GM18868 (cell line): ENCODE measurements around the gene KAZN.

ENCODE experiments used
- ATAC-seq: cut with Tn5 transposase; IDR thresholded peaks from one replicate; pipeline ENCODE4 v1.9.1; 2021; ENCODE audit warnings: mild to moderate bottlenecking, moderate library complexity; ENCODE audit not compliant: unreplicated experiment

Gene KAZN

DNA sequence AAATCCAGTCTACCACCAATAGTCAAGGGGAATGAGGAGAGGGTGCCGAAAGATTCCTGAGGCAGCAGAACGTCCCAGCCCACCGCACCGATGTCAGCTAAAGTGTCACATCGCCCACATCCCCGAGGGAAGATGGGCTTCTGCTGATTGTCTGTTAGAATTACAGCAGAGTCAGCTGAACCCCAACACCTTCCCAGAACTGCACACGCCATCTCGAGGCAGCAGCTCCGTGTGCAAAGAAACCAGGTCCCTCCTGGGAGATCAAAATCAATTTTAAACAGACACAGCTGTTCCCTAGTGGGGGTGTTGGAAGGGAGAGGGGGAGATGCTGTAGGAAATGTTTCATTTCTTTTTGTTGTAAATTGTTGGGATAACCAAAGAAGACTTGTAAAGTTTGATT lies 12.8 kb upstream of the KAZN start:
- ATAC-seq = no peak

DNA sequence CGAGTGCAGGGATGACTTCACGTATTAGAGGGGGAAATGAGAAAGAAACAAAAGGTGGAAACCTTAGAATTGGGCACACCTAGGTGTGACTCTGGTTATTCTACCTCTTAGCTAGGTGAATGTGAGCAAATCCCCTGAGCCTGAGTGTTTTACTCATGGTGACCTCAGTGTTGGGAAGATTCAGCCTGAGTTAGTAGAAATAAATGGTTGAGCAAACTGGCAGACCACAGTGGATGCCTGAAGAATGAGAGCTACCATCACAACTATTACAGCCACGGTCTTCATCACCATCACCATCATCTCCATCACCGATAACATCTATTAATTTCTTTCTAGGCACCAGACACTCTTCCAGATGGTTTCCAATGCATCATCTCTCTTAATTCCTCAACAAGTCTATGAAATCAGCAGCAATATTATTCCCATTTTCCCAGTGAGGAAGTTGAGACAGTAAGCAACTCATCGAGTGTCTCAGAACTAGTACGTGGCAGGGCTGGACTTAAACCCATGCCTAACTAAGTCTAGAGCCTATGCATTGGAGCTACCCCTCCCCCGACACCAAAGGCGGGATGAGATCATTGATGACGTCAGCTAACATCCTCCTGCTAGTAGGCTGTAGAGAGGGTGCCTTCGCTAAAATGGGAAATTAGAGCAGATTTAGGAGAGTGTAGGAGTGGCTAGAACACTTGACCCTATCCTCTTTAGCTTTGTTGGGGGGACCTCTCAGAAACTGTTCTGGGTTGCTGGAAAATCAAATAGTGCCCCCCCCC lies 7.9 kb upstream of the KAZN start:
- ATAC-seq = no peak

DNA sequence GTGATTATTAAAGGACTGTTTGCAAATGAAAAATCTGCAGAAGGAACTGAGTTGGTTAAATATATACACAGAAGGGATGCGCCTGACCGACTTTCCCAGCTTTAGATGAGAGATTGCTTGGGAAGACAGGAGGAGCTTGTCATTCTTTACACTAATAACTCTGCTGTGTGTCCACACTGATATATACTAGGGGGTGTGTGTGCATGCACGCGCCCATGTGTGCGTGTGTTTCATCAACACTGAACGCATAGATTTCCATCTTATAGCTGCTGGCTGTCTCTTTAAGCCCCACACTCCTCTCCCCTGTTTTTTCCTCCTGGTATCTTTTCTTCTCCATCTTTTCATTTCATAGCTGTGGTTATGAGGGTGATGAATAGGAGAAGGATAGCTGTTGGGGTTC lies 6.9 kb upstream of the KAZN start:
- ATAC-seq = no peak

DNA sequence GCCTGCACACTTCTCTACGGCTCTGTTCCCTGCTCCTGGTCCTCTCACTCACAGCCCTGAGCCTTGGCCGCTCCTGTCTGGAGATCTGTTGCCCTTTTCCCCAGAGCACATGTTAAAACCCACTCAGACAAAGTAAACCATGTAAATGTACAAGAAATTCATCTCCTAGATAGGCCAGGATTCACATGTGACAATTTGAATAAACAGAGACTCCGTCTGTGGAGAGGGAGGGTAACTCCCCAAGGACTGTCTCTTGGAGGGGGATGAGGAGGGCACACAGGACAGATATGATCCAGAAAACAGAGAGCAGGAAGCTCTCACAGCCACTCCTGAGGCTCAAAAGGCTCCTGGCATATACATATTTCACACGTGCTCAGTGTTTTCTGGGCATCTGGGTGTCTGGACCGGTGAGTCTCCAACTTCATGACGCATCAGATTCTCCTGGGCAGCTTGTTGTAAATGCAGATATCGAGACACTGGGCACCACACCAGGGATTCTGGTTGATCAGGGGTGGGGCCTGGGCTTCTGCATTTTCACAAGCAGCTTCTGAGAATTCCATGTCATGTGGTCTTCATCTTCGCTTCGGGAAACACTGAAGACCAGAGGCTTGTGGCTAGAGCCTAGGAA lies 6.4 kb upstream of the KAZN start:
- no peak for ATAC-seq

DNA sequence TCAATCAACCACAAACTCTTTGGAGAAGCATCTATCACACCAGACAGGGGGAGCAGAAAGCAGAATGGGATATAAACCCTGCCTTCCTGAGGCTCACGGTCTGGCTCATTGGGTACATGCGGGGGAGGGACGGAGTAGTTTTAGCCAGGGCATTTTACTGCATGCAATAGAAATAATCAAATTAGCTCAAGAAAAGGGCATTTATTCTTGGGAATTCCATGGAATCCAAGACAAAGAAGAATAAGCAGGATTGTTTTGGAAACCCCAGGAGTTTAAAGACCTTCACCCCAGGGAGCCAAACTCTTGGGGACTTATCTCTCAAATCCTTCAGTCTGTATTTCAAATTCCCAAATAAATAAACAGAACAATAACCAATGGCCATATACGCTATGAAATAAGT lies 5.2 kb upstream of the KAZN start:
- no peak for ATAC-seq

DNA sequence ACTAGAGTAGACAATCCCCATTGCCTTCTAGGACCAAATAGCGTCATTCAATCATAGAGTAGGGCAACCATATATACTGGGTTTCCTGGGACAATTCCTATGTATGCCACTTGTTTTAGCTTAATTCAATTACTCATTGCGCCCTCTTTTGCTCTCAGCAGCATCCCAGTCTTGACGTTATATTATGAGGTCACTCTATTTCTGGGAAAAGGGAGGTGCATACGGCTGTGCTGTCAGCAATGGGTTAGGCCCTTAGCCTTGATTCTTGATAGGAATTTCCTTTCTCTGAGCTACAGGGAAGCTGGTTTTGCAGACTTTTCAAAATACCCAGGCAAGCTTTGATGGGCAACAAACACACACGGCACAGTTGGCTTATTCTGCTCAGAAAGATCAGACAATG lies 4.4 kb upstream of the KAZN start:
- ATAC-seq = no peak

DNA sequence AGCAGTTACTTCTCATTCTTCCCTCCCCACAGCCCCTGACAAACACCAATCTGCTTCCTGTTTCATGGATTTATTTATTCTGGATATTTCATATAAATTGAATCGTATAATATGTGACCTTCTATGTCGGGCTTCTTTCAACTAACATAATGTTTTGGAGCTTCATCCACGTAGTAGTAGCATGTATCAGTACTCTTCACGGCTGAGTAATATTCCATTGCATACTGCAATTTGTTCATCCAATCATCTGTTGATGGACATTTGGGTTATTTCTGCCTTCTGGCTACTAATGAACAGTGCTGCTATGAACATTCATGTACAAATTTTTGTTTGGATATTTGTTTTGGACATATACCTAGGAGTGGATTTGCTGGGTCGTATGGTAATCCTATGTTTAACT lies 1.9 kb upstream of the KAZN start:
- no peak for ATAC-seq

DNA sequence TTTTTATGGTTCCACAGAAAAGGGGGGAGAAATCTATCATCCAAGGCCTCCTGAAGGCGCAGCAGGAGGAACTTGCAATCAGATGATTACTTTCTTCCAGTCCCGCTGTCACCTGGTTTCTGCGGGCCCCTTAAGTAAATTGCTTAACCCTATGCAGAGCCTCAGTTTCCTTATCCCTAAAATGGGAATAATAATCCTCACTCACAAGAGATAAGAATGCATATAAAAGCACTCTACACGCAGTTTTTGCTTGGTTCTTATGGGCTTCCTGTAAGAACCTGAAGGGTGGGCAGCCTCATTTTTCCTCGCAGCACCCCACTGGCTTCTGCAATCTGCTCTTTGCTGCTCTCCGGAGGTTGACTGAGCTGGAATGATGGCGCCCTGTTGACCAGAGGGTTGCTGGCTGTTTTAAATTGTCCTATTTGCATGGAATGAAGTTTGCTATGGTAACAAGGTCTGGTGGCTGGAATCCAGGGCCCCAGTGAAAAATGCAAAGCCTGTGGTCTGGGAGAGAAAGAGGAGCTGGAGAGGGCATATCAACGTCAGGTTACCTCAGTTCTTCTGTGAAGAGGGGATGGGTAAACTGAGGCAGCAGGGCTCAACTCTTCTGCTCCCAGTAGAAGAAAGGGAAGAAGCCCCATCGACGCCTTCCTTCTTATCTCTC lies 1.0 kb upstream of the KAZN start:
- ATAC-seq = no peak

DNA sequence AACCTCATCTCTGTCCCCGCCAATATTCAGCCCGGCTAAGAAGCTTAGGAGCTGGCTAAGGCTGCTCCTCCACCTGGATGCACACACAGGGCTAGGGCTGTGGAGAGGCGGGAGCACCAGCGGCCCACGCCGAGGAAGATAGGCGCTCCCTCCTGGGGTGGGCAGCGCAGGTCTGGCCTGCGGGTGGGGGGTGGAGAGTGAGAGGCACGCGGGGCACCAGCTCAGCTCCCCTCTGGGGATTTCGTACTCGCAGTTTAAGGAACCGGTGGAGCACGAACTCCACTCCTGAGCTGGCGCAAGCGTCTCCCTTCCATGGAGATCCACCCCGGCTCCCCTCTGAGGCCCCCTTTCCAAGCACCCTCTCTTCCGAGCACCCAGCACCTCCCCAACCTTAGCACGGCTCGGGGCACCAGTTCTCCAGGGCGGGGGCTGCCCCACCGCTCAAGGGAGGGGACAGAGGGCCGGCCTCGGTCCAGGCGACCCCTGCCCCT lies 433 bp upstream of the KAZN start:
- ATAC-seq = no peak

DNA sequence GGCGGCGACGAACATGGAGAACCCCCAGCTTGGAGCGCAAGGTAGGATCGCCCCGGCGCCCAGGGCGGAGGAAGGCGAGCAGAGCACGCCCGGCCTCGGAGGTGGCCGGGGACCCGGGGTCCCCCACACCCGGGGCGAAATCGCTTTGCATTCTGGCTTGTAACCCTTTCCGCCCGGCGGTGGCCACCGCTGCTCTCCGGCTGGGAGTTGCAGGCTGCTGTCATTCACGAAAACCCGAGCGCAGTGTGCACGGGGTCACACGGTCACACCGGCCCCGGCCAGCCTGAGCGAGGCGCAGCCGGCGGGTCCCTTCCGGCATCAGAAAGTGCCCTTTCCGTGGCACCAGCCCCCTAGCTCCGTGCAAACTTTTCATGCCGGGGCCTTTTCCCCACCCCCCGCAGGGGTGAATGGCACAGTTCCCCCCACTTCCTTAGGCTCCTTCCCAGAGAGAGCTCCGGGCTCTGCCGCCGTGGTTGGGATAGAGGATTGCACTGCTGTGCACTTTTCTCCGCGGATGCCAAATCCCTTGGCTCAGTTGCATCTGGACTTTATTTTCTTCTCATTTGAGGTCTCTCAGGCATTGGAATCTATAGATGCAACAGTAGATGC lies 802 bp downstream of the KAZN start:
- ATAC-seq = peak; percentile 28

DNA sequence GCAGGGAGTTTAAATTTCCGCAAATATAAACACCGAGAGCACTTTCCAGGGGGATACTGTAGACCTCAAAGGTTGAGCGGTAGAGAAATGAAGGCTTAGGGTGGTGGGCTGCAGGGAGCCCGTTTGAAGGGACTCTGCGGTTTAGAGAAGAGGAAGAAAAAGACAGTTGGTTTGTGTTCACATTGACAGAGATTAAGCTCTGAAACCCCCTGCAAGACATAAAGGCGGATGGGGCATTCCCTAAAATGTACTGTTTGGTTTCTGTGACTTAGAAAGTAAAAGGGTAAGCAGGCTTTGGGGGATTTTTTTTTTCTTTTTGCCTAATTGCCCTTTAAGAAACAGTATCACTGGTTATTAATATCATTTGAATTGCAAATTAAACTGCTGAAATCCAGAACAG lies 1.3 kb downstream of the KAZN start:
- ATAC-seq = peak; percentile 63

DNA sequence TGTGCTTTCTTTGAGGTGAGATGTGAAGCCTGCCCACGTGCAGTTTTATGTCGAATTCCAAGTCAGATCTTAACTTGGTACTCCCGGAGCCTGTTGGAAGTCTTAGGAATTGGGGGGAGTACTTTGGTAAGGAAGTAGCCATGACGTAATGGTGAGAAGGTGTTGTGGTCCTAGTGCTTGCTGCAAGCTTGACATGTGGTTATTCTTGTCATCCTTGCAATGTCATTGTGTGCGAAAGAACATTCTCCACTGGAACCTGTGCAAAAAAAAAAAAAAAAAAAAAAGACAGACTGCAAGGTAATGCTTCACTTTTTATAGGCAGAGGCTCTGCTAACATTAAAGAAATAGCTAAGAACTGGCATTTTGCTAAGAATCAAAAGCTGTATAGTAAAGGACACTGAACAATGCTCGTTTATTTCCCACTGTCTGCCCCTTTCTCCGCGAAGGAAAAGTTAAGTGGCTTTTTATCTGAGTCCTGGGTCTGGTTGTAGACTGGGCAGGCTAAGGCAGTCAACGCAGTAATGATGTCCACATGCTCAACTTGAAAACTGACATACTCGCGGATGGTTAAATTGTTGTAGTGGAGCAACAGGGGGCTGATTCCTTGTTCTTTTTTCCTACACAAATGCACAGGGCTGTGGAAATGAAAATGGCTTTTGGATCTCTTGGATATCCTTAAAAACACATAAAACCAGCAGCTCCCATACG lies 2.1 kb downstream of the KAZN start:
- no peak for ATAC-seq

DNA sequence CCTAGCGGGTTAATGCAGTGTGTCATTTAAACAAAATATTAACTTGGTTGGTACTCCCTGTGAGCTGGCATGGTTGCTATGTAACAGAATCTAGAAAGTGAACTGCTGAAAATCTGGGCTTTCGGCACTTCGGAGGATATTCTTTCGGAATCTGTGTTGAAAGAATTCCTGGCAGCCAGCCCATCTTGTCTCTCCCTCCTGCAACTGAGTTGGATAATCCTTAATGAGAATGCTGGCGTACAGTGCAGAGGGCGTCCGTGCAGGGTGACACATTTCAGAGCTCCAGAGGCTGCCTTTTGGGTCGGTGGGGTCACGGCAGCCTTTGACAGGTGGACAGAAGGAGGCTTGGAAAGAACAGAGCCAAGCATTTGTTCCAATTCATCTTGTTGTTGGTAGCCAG lies 3.7 kb downstream of the KAZN start:
- ATAC-seq = no peak

DNA sequence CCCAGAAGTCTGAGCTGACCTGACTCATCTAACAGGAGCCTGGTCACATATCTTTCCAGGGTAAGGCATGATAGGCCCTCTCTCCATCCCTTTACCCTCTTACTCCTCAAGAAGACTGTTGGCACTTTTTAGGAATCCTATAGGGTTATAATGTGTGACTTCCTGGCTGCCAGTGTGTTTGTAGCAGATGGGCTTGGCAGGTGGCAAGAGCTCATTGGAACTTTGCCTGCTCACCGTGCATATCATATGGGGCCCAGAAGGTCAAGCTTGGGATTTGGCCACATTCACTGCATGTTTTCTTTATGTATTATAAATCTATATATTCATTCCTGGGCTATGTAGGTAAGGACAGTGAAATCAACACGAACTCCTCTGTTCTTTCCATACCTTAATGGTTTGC lies 5.2 kb downstream of the KAZN start:
- no peak for ATAC-seq

DNA sequence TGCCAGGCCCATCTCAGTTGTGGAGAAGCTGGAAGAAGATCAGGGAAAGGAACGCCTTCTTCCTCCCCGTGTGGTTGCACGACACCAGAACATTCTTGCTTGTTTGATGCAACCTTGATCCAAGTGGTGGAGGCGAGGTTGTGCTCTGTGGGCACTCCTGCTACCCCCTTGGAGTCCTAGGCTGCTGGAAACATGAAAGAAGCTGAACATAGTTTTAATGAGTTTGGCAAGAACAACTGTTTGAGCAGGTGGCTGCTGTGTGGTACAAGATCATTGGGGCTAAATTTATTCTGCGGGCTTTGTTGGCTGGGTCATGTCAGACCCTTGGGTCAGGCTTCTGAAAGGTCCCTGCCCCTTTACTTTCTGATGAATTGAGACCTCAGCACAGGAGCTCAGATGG lies 5.9 kb downstream of the KAZN start:
- no peak for ATAC-seq

DNA sequence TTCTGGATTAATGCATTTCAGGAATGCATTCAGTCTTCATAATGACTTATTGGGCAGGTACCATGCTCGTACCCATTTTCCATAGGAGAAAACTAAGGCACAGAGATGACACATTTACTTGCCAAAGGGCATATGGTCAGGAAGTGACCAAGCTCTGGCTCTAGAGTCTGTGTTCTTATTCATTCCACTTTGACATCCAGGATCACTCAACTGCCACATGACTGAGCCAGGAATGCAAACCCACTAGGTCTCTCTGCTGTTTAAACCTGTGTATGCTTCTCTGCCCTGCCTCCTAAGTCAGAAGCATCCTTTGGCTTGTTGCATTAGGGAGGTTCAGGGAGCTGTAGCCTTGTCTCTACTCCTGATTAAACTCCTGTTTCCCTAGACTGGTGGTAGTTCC lies 7.5 kb downstream of the KAZN start:
- ATAC-seq = no peak

DNA sequence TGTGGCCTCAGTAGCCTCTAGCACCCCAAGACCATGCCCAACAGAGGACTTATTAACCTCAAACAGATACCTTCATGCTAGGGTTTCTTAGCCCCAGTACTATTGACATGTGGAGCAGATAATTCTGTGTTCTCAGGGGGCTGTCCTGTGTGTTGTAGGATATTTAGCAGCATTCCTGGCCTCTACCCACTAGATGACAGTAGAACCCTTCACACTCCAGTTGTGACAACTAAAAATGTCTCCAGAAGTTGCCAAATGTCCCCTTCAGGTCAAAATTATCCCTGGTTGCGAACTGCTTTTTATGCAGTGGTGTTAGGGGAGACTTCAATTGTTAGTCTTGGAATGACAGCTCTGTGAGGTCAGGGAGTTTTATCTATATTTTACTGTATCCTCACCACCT lies 8.1 kb downstream of the KAZN start:
- ATAC-seq = no peak

DNA sequence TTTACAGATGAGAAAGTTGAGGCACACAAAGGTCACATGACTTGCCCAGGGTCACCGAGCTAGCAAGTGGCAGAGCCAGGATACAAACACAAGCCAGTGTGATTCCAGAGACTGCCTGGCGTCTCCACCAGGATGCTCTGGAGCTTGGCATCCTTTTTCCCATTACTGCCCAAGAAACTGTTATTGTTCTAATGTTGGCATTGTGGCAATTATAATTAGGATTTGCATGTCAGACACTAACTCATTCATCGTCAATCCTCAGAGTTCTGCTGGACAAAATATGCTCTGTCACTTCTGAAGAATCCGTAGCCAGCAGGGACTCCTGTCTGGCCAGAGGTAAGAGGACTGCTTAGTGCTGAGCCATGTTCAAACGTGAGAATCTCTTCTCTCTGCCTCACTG lies 8.8 kb downstream of the KAZN start:
- ATAC-seq = no peak

DNA sequence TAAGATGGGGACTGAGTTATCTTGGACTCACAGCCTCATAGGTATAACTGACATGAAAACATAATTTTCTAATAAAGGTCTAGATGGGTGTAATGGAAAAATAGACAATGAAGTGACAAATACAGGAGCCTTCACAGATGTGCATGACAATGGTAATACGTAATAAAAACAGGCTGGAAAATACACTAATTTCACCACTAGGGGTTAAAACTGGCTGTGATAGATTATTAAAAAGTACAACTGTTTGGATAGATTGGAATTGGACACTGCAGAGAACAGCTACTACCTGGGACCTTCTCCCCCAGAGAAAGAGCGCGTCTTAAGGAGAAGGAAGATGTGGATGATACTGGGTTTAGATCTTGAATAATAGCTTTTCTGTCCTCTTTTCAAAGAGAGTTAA lies 9.8 kb downstream of the KAZN start:
- no peak for ATAC-seq

DNA sequence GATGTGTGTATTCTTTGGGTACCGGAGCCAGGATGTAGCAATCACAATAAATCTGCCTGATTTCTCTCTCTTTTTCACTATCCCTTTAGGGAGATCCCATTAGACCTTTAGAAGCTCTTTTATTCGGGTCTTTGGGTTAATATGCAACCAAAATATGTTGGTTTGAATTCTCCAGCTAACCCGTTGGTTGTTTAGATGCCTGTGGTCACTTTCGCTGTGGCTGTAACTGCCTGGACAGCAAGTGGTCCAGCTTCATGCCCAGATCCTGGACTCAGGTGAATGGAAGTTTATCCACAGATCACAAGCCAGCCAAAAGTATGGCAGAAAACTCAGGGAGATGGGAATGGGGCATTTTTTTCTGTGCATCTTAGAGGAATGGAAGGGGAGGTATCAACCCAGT lies 12.3 kb downstream of the KAZN start:
- no peak for ATAC-seq

DNA sequence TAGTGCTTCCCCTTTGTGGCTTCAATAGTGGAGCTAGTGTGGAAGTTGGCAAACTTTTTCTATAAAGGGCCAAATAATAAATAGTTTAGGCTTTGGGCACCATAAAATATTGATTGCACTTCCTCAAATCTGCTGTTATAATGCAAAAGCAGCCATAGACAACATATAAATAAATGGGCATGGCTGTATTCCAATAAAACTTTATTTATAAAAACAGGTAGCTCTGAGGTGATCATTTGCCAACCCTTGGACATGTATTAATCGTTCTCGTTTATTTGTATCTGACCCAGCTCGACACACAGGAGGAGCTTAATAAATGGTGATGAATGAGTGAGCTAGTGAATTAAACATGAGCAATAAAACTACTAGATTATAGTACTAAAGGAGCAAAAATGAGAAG lies 13.3 kb downstream of the KAZN start:
- ATAC-seq = no peak
